K562 (cell line): ENCODE data around the gene SIRT2. TPM values are rescaled to one million over a fixed set of nuclear protein-coding genes. Genes with fewer than 3 reads are reported as not detected.

ENCODE experiments used
- ATAC-seq: fragments of 200-7000 bp; cut with Tn5 transposase; 3 replicates; pipeline ENCODE4 v1.9.1; 2020; ENCODE audit warnings: moderate library complexity
- BruUV-seq: library from RNA; stranded (reverse); fragments of 400-500 nt; replicated peaks from 2 replicates; lab custom pipeline; 2021; lab: Mats Ljungman, UMichigan
- CTCF ChIA-PET: fragments of 300-600 bp; formaldehyde crosslinking; extraction: SDS; loops from one replicate; lab custom pipeline; 2021; ENCODE audit warnings: low intra/inter-chr PET ratio; lab: Yijun Ruan, JAX
- POLR2A ChIA-PET: fragments of 300-600, 350-650 bp; sonication (Branson Sonifier 250); formaldehyde crosslinking; extraction: SDS; loops from one replicate; lab custom pipeline; 2021; ENCODE audit warnings: antibody characterized with exemption, inconsistent platforms; lab: Yijun Ruan, JAX
- DNase-seq, 4 experiments: peaks; one replicate each; pipeline versions ENCODE4 v3.0.0 to v3.0.0-alpha.2; 2011 to 2018; ENCODE audit warnings: low spot score in 3 of 4, mixed read lengths in 3 of 4; ENCODE audit errors: extremely low read depth in 1 of 4
- FAIRE-seq: peaks from 2 replicates; lab custom pipeline; 2011; peaks lifted over from hg19 to GRCh38; lab: Jason Lieb, UNC
- H2AFZ ChIP-seq: 2 replicates; pipeline ENCODE4 v1.6.0; 2011; ENCODE audit warnings: low read depth, low read length, control low read depth, inconsistent platforms
- H3K27ac ChIP-seq: fragments of 200-600 bp; 3 replicates; pipeline ENCODE4 v1.8.0; 2011; ENCODE audit warnings: low read depth, mild to moderate bottlenecking, control low read depth, inconsistent platforms, low read length, moderate library complexity, mixed read lengths; ENCODE audit errors: extremely low read depth
- H3K27me3 ChIP-seq, 2 experiments: fragments of 300-600 bp in 1 of 2; 2 replicates in 1 of 2; 3 replicates in 1 of 2; pipeline versions ENCODE4 v1.6.0 to v1.8.0; 2011; ENCODE audit warnings: inconsistent platforms in 2 of 2, low read length in 2 of 2, mild to moderate bottlenecking in 1 of 2, mixed read lengths in 1 of 2, moderate library complexity in 1 of 2; ENCODE audit not compliant: control insufficient read depth in 2 of 2, insufficient read depth in 2 of 2
- H3K36me3 ChIP-seq: fragments of 300-600 bp; 3 replicates; pipeline ENCODE4 v1.8.0; 2011; ENCODE audit warnings: mild to moderate bottlenecking, low read length, inconsistent platforms; ENCODE audit not compliant: control insufficient read depth, insufficient read depth
- H3K4me1 ChIP-seq, 2 experiments: fragments of 200-600 bp in 1 of 2; replicated peaks in 1 of 2; 2 replicates in 1 of 2; 3 replicates in 1 of 2; pipeline versions ENCODE4 v1.5.1 to v1.8.0; 2011; ENCODE audit warnings: inconsistent platforms in 2 of 2, low read length in 2 of 2, mild to moderate bottlenecking in 1 of 2, mixed read lengths in 1 of 2, moderate library complexity in 1 of 2; ENCODE audit not compliant: control insufficient read depth in 2 of 2, insufficient read depth in 2 of 2
- H3K4me2 ChIP-seq: 2 replicates; pipeline ENCODE4 v1.6.1; 2011; ENCODE audit warnings: low read length, control low read depth, inconsistent platforms, mixed read lengths; ENCODE audit not compliant: insufficient read depth
- H3K4me3 ChIP-seq: fragments of 200-600 bp; sonication (generic), shearing (Covaris generic); 2 replicates; pipeline ENCODE4 v1.5.1; 2016; ENCODE audit warnings: control low read depth, inconsistent platforms
- H3K79me2 ChIP-seq: fragments of 200-600 bp; 3 replicates; pipeline ENCODE4 v1.8.0; 2011; ENCODE audit warnings: low read length, inconsistent platforms; ENCODE audit not compliant: control insufficient read depth, insufficient read depth
- H3K9ac ChIP-seq, 2 experiments: 2 replicates each; pipeline versions ENCODE4 v1.6.0 to v1.6.1; 2011; ENCODE audit warnings: low read depth in 2 of 2, low read length in 2 of 2, control low read depth in 1 of 2, inconsistent platforms in 1 of 2, mild to moderate bottlenecking in 1 of 2, mixed read lengths in 1 of 2; ENCODE audit not compliant: insufficient read depth in 1 of 2
- H3K9me1 ChIP-seq: one replicate; pipeline ENCODE4 v1.6.0; 2011; ENCODE audit warnings: inconsistent platforms, mild to moderate bottlenecking, low read length, moderate library complexity; ENCODE audit not compliant: control insufficient read depth, insufficient read depth
- H3K9me3 ChIP-seq: replicated peaks from 2 replicates; pipeline ENCODE4 v1.5.1; 2011; ENCODE audit warnings: low read depth, low read length, inconsistent platforms; ENCODE audit not compliant: control insufficient read depth, insufficient read depth
- H4K20me1 ChIP-seq: replicated peaks from 2 replicates; pipeline ENCODE4 v1.6.1; 2011; ENCODE audit warnings: low read length, inconsistent platforms, mixed read lengths; ENCODE audit not compliant: control insufficient read depth, insufficient read depth
- EHMT2 ChIP-seq: fragments of 450-650 bp; IDR thresholded peaks from 2 replicates; pipeline ENCODE4 v1.6.1; 2018; ENCODE audit warnings: antibody characterized with exemption
- FOXM1 ChIP-seq, 2 experiments: fragments of 450-650 bp in 1 of 2; sonication (generic) in 1 of 2; formaldehyde crosslinking in 1 of 2; IDR thresholded peaks; 2 replicates each; pipeline versions ENCODE4 v1.6.1 to v1.9.0; 2017 to 2022; ENCODE audit warnings: low read depth in 2 of 2, mild to moderate bottlenecking in 2 of 2, missing genetic modification reagents in 1 of 2, moderate library complexity in 1 of 2
- HIVEP1 ChIP-seq: fragments of 250-450 bp; sonication (Bioruptor Pico); IDR thresholded peaks from 2 replicates; pipeline ENCODE4 v1.4.0; 2020; ENCODE audit warnings: mild to moderate bottlenecking
- MEF2A ChIP-seq: IDR thresholded peaks from 2 replicates; pipeline ENCODE4 v1.6.1; 2011; ENCODE audit warnings: low read depth, mild to moderate bottlenecking, low read length, moderate library complexity; ENCODE audit not compliant: control insufficient read depth
- PYGO2 ChIP-seq: fragments of 450-650 bp; IDR thresholded peaks from 2 replicates; pipeline ENCODE4 v1.6.1; 2016; ENCODE audit warnings: mild to moderate bottlenecking, missing genetic modification characterization, moderate library complexity, missing compliant biosample characterization
- RFX5 ChIP-seq: IDR thresholded peaks from 2 replicates; pipeline ENCODE4 v1.6.1; 2011; ENCODE audit warnings: low read depth, mild to moderate bottlenecking, improper control_type of control experiment, low read length
- ZNF655 ChIP-seq: fragments of 250-450 bp; sonication (Bioruptor Pico); IDR thresholded peaks from 2 replicates; pipeline ENCODE4 v1.5.0; 2021
- whole genome bisulfite sequencing: fragments of 100-300 bp; shearing (Covaris generic); methylation state at CpG from one replicate; pipeline ENCODE4 v1.1.6; 2016; ENCODE audit warnings: low coverage, mixed read lengths; ENCODE audit not compliant: insufficient coverage; ENCODE audit errors: missing lambda C conversion rate; 5-methylcytosine and 5-hydroxymethylcytosine counted together
- in situ Hi-C: fragments of 300-500 bp; cut with MboI; formaldehyde crosslinking; loops from 4 replicates; pipeline ENCODE4 v1.15.0; 2018; ENCODE audit warnings: inconsistent platforms, mixed read lengths
- intact Hi-C: fragments of 100-400 bp; cut with micrococcal nuclease; formaldehyde crosslinking; loops from 2 replicates; pipeline ENCODE4 v1.14.2; 2022
- polyA plus RNA-seq, 8 experiments: library from polyadenylated mRNA; depleted of rRNA in 4 of 8; stranded (reverse) in 5 of 8; unstranded in 3 of 8; fragments of >200 nt; fragmentation: Nextera tagmentation in 2 of 8; fragmentation: Illumina TruSeq in 1 of 8; extraction: Ambion mirVana in 2 of 8; extraction: Trizol in 1 of 8; gene quantifications; 2 replicates each; pipeline versions ENCODE4 v1.2.1 to v1.2.3, GENCODE V29; 2011 to 2014; ENCODE audit warnings: inconsistent platforms in 1 of 8, missing spikeins in 1 of 8
- total RNA-seq, 7 experiments: library from RNA; depleted of rRNA in 6 of 7; stranded (reverse); fragments of >200 nt in 6 of 7; fragmentation: Illumina TruSeq in 2 of 7; extraction: Trizol in 2 of 7; gene quantifications; 2 replicates each; pipeline versions ENCODE4 v1.2.1 to v1.2.3, GENCODE V29; 2011 to 2021; ENCODE audit warnings: low replicate concordance in 1 of 7

SIRT2 gene
- total and polyA plus RNA-seq, 9 of the 15 experiments (the other 6 are each of a cell fraction or from before 2014, with no cell fraction given): 2.3 to 35.2 (median 22.9) TPM

GRCh38 chr19:38867171-38867780 is 32.1 kb downstream of the SIRT2 start:
- Histone ChIP-seq H3K4me3 (no peak overlapping the region), H3K27ac (no peak overlapping the region), H3K9me1 (no peaks in the 10 kb centered on the region), H3K27me3 (no peaks in the 10 kb centered on the region), H4K20me1 (no peaks in the 10 kb centered on the region), H3K4me1 (peaks cover 12 to 37% of the 10 kb centered on the region in 2 experiments), H3K36me3 (no peaks in the 10 kb centered on the region), H3K9me3 (no peaks in the 10 kb centered on the region), H2AFZ (0 out of 2 replicates have a peak overlapping the region, but pooled peaks have one; percentile 20), H3K79me2 (no peaks in the 10 kb centered on the region)
- ATAC-seq: no peak
- 45% methylated on average over 10 of the region's 10 CpGs for WGBS
- ChIA-PET CTCF (no interaction called here), POLR2A (interaction anchor here (0.5 kb wide), 1 partner anchor 531 kb away, joined by 3 read pairs; no protein-coding TSS in a partner anchor)
- intact Hi-C loops: no loop called here
- in situ Hi-C loops: no loop called here
- FAIRE-seq: no peak
- no TSS peak for BruUV-seq
- TF ChIP-seq HIVEP1 (CRISPR knock-in tag): no peak
- TF ChIP-seq EHMT2: no peak
- TF ChIP-seq RFX5: no peak
- TF ChIP-seq FOXM1 (IDR thresholded peaks at IDR 0.05; ENCODE audit: low read depth): no peak
- TF ChIP-seq FOXM1 (CRISPR knock-in tag; IDR thresholded peaks at IDR 0.05; ENCODE audit: low read depth): no peak
- TF ChIP-seq PYGO2 (tag): no peak
- TF ChIP-seq ZNF655 (CRISPR knock-in tag): no peak
- TF ChIP-seq MEF2A: no peak
- TF ChIP-seq, all 486 proteins: peak for 0
- no peak overlapping the region; a peak in 1 of 4 replicates for H3K9ac ChIP-seq
- DNase-seq: no peak
- no peak overlapping the region for H3K4me2 ChIP-seq
